ENCODE results near the gene MCRIP1.

Gene MCRIP1

DNA sequence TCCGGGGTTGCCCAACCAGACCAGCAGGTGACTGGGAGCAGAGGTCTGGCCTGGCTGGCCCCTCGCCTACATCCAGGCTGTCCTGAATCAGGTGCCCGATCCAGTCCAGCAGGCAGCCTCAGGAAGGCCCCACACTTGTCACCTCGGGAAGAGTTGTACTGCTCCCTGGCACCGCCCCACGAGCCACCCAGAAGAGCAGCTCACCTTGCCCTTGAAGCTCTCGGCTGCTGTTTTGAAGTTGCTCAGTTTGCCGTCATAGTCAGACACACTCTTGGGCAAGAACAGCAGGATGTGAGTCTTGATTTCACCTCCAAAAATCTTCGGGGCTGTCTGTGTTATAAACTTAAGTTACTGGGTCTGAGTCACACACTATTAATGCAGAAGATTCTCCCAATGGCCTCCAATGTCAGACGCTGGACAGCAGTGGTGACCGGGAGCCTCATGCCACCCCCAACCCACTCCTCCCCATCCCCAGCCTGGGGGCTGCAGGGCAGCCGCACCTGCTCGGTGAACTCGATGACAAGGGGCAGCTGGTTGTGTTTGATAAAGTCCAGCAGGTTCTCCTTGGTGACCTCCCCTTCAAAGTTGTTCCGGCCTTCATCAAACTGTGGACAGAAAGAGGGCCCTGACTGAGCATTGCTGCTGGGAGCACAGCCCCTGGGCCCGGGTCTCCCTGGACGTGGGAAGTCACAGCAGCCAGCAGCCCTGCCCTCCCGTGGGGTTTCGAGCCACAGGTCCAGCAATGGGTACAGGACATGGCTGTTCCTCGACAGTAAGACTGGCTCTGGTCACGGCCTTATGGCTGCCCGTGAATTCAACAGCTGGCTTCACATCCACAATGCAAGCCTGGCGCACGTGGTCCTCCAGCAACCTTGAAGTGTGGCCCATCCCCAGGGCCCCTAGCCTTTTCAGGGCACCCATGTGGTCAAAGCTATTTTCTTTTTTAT lies 13.9 kb upstream of the MCRIP1 start:
- TF ChIP-seq, protein P1, sequence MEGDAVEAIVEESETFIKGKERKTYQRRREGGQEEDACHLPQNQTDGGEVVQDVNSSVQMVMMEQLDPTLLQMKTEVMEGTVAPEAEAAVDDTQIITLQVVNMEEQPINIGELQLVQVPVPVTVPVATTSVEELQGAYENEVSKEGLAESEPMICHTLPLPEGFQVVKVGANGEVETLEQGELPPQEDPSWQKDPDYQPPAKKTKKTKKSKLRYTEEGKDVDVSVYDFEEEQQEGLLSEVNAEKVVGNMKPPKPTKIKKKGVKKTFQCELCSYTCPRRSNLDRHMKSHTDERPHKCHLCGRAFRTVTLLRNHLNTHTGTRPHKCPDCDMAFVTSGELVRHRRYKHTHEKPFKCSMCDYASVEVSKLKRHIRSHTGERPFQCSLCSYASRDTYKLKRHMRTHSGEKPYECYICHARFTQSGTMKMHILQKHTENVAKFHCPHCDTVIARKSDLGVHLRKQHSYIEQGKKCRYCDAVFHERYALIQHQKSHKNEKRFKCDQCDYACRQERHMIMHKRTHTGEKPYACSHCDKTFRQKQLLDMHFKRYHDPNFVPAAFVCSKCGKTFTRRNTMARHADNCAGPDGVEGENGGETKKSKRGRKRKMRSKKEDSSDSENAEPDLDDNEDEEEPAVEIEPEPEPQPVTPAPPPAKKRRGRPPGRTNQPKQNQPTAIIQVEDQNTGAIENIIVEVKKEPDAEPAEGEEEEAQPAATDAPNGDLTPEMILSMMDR (IDR thresholded peaks at IDR 0.05; ENCODE audit: extremely low read depth, missing control alignments), result no peak
- DNase-seq (ENCODE audit: low spot score), result no peak

DNA sequence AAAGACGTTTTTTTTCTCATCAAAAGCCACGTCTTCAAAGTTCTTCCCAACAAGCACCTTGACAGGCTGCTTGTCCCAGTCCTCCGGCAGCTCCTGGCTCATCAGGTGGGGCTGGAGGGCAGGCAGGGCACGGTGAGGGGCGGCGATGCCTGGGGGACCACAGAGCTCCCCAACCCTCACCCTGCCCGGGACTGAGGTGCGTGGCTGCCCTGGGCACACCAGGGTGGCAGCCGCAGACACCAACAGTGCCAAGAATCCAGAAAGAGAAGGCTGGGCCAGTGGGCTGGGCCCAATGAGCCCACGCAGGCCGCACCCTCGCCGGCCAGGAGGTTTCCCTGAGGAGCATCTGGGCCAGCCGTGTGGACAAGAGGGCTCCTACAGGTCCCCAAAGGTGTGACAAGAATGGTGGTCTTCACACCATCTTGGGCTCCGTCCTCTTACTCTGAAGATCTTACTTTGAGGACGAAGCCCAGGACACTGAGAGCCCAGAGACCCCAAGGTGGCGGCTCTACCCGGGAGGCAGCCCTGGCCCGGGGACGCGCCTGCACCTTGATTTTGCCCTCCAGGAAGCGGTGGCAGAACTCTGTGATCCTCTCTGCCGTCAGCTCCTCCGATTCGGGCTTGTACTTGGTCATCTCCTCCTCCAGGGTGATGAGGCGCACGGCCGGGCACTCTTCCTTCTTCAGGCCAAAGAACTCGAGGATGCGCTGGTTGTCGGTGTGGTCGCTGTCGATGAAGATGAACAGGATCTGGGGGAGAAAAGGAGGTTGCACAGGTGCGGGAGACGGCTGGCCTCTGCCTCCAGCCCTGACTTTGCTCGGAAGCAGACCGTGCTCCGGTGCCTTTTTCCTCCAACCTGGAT lies 13.0 kb upstream of the MCRIP1 start:
- DNase-seq (ENCODE audit: low spot score), result no peak
- TF ChIP-seq, protein P1 (IDR thresholded peaks at IDR 0.05; ENCODE audit: extremely low read depth, missing control alignments), result no peak

DNA sequence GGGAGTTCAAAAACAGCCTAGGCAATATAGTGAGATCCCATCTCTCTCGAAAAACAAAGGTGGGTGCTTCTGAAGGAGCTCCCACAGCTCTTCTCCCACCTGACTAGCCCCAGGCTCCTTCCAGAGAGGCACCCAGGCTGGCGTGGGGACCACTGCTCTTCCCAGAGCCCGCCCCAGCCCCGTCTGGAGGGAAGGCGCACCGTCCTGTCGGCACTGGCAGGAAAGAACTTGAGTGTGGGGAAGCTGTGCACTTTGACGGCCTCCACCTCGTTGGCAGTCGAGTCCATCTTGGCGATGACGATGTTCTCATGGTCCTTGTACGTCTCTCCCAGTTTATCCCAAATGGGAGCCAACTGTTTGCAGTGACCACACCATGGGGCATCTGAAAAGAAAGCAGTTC lies 12.3 kb upstream of the MCRIP1 start:
- no peak for DNase-seq (ENCODE audit: low spot score)
- TF ChIP-seq, protein P1 (IDR thresholded peaks at IDR 0.05; ENCODE audit: extremely low read depth, missing control alignments), result no peak

DNA sequence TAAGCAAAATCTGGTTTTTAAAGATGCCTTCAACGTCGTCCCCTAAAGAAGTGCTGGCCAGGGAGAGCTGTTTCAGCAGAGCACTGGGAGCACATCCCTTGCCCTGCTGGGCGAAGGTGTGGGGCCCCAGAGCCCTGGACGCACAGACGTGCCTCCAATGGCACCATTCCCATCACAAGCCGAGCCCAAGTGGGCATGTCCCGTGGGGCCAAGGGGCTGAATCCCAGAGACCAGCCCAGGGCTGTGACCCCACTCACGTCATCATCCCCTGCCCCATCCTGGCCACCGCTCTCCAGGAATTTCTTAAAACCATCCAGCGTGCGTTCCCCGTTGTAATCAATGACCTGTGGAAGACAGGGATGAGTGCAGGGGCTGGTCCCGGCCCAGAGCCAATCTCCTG lies 11.8 kb upstream of the MCRIP1 start:
- no peak for DNase-seq (ENCODE audit: low spot score)
- TF ChIP-seq, protein P1 (IDR thresholded peaks at IDR 0.05; ENCODE audit: extremely low read depth, missing control alignments), result no peak

DNA sequence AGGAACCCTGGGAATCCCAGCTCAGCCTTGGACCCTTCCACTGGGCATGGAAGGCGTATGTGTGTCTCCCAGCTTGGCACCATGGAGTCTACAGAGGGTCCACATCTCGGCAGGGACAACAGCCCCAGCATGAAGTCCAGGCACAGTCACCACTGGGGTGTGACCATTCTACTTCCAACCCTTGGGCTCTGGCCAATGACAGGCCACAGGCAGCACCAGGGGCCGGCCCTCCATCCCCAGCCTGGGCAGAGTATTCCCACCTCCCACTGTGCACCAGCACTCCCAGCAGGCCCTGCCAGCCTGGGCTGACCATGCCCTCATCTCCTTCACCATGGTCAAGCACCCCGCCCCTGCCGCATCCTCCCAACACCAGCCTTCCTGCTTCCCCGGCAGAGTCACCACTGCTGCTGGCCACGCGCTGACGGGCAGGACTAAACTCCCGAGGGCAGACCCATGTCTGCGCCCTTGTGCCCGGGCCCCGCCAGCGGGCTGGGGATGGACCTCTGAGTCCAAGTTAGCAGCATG lies 11.3 kb upstream of the MCRIP1 start:
- TF ChIP-seq, protein P1 (IDR thresholded peaks at IDR 0.05; ENCODE audit: extremely low read depth, missing control alignments), result no peak
- no peak for DNase-seq (ENCODE audit: low spot score)

DNA sequence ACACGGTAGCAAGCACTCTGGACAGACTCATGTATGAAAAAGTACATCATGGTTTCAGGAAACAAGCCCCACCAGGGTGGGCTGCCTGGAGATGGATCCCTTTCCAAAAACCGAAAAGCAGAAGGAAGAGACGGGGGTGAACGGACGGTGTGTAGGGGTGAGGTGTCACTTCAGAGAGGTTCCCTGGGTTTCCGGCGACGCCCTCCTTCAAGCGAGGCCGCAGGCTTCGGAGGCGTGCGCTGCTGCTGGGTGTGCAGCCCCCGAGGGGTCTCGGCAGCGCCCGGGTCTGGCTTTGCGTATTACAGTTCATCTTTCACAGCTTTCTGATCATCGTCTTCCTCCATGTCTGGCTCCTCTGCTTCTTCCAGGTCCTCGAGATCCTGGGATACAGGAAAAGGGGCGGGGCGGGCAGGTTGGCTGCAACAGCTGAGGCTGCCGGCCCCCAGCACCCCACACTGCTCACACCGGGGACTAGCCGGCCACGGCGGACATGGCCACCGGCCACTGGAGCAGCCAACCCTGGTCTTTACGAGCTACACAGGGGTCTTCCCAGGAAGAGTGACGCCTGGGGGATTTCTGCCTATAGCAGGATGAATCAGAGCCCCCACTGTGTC lies 10.7 kb upstream of the MCRIP1 start:
- TF ChIP-seq, protein P1 (IDR thresholded peaks at IDR 0.05; ENCODE audit: extremely low read depth, missing control alignments), result no peak
- no peak for DNase-seq (ENCODE audit: low spot score)

Measured in GM20000 (cell line).